ENCODE results near the gene P2RY12.
A peak's percentile ranks its signal among the peaks of the same experiment; 100 is the strongest.

Gene P2RY12

DNA sequence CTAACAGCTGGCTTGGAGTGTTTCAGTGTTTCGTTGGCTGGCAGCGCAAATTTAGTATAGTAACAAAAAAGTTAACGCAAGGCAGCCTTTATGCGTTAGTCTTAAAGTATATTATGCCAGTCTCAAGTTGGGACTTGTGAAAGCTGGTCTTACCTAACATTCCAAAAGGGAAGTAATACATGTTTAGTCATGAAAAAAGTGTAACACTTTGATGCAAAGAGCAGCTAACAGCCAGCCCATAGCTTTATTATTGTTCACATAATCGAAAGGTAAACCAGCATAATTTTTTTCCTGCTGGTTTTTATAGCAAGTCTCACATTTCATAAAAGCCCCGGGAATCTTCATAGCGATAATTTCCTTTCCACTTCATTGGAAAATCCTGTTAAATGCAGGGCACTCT, 65.6 kb downstream of the P2RY12 start:
- TF ChIP-seq, protein P1, sequence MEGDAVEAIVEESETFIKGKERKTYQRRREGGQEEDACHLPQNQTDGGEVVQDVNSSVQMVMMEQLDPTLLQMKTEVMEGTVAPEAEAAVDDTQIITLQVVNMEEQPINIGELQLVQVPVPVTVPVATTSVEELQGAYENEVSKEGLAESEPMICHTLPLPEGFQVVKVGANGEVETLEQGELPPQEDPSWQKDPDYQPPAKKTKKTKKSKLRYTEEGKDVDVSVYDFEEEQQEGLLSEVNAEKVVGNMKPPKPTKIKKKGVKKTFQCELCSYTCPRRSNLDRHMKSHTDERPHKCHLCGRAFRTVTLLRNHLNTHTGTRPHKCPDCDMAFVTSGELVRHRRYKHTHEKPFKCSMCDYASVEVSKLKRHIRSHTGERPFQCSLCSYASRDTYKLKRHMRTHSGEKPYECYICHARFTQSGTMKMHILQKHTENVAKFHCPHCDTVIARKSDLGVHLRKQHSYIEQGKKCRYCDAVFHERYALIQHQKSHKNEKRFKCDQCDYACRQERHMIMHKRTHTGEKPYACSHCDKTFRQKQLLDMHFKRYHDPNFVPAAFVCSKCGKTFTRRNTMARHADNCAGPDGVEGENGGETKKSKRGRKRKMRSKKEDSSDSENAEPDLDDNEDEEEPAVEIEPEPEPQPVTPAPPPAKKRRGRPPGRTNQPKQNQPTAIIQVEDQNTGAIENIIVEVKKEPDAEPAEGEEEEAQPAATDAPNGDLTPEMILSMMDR (conservative IDR thresholded peaks at IDR 0.05; ENCODE audit: low read depth): no peak
- DNase-seq (ENCODE audit: low spot score): peak; percentile 78
- ChIA-PET POLR2A (ENCODE audit: low non-redundant PET) (interaction anchor here (0.7 kb wide), 1 partner anchor 22 kb away, joined by 3 read pairs; no protein-coding TSS in a partner anchor), CTCF (interaction anchor here (0.6 kb wide), 1 partner anchor 507 kb away, joined by 4 read pairs; no protein-coding TSS in a partner anchor)
- H3K27ac ChIP-seq: peak overlapping the region; percentile 31; the same call in 1 of the 2 replicates

- TF ChIP-seq, protein P1 (conservative IDR thresholded peaks at IDR 0.05; ENCODE audit: low read depth): no peak
- peak overlapping the region; percentile 31; the same call in 1 of the 2 replicates for H3K27ac ChIP-seq
- CTCF ChIA-PET: interaction anchor here (0.6 to 0.7 kb wide), 2 partner anchors 496 to 507 kb away, joined by 3 to 4 read pairs; no protein-coding TSS in a partner anchor
- DNase-seq (ENCODE audit: low spot score): no peak
- POLR2A ChIA-PET (ENCODE audit: low non-redundant PET): no interaction called here
Observed at GRCh38 chr3:151318313-151318712, 66.2 kb downstream of the P2RY12 start.

- peak; percentile 86 for DNase-seq (ENCODE audit: low spot score)
- H3K27ac ChIP-seq: peak within 1 kb of the TSS; percentile 84
- ChIA-PET CTCF (no interaction called here), POLR2A (ENCODE audit: low non-redundant PET) (no interaction called here)
- TF ChIP-seq, protein P1 (conservative IDR thresholded peaks at IDR 0.05; ENCODE audit: low read depth): no peak
Observed at GRCh38 chr3:151316267-151316991, 68.1 kb downstream of the P2RY12 start, which contains the start of gene GPR87. Gene GPR87 (minus strand): TSS chr3:151316820. CDS start chr3:151300100, 16,720 bp downstream.

- peak; percentile 64 for DNase-seq (ENCODE audit: low spot score)
- no peak overlapping the region for H3K27ac ChIP-seq
- ChIA-PET CTCF (no interaction called here), POLR2A (ENCODE audit: low non-redundant PET) (no interaction called here)
- TF ChIP-seq, protein P1 (conservative IDR thresholded peaks at IDR 0.05; ENCODE audit: low read depth): no peak
Observed at GRCh38 chr3:151315846-151316245, 68.7 kb downstream of the P2RY12 start.

- no peak overlapping the region for H3K27ac ChIP-seq
- POLR2A ChIA-PET (ENCODE audit: low non-redundant PET): no interaction called here
- CTCF ChIA-PET: no interaction called here
- TF ChIP-seq, protein P1 (conservative IDR thresholded peaks at IDR 0.05; ENCODE audit: low read depth): no peak
- no peak for DNase-seq (ENCODE audit: low spot score)
Observed at GRCh38 chr3:151315136-151315535, 69.4 kb downstream of the P2RY12 start.

DNA sequence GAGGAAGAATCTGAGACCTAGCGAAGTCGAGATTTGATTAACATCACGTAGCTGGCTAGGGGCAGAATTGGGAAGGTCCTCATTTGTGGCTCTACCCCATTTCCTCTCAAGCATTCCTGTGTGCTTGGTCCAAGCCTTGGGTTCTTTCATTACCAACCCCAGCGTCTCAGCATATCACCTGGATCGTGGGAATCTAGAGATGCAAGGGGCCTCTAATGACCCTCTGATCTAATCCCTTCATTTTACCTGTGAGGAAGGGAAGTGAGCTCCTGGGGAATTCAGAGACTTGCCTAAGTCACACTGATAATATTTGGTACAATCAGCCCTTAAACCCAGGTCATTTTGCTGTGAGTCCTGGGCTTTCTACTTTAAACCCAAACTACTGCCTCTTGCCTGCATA, 70.0 kb downstream of the P2RY12 start:
- TF ChIP-seq, protein P1 (conservative IDR thresholded peaks at IDR 0.05; ENCODE audit: low read depth): no peak
- ChIA-PET POLR2A (ENCODE audit: low non-redundant PET) (no interaction called here), CTCF (no interaction called here)
- peak overlapping the region; percentile 33; the same call in 1 of the 2 replicates for H3K27ac ChIP-seq
- DNase-seq (ENCODE audit: low spot score): no peak

Measured in RWPE1 (cell line).